OCI-LY7 (cell line): ENCODE data around the gene SLC6A7.

Experiments used
- CTCF ChIP-seq: fragments of 200-600 bp; sonication (generic); conservative IDR thresholded peaks from 2 replicates; pipeline ENCODE4 v1.5.1; 2014; ENCODE audit warnings: mild to moderate bottlenecking, antibody characterized with exemption, low read length, moderate library complexity, mixed read lengths
- EZH2phosphoT487 ChIP-seq: fragments of 200-600 bp; sonication (generic); IDR thresholded peaks from 2 replicates; pipeline ENCODE4 v1.6.1; 2018; ENCODE audit warnings: low read depth, borderline replicate concordance, mild to moderate bottlenecking, mixed run types, antibody characterized with exemption, low read length, moderate library complexity, mixed read lengths

- no peak for TF ChIP-seq CTCF
- TF ChIP-seq EZH2phosphoT487 = no peak
These were observed 48.2 kb upstream of the SLC6A7 start for GRCh38 chr5:150141544-150142184.
